NCI-H526 (cell line): Measurements from ENCODE around the gene SIRT5.
A peak's percentile ranks its signal among the peaks of the same experiment; 100 is the strongest.

Experiments
- DNase-seq, 2 experiments: peaks; one replicate each; lab custom pipeline; 2025; lab: John Stamatoyannopoulos, UW

The SIRT5 gene

DNA sequence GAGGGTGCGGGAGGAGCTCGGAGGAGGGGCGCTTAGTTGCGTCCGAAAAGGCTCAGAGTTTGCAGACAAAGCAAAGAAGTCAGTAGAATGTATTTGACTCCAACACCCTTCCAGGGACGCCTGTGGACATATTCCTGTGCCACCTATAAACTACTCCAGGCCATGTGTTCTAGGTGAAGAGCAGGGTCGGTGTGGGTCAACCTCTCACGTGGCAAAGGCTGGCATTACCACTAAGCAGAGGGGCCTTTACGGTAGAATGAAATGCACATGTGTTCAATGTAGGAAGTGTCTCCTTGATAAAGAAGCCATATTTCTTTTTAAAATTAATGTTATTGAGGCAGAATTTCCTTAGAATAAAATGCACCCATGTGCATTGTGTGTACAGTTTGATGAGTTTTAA lies 15.4 kb downstream of the SIRT5 start:
- DNase-seq = no peak

DNA sequence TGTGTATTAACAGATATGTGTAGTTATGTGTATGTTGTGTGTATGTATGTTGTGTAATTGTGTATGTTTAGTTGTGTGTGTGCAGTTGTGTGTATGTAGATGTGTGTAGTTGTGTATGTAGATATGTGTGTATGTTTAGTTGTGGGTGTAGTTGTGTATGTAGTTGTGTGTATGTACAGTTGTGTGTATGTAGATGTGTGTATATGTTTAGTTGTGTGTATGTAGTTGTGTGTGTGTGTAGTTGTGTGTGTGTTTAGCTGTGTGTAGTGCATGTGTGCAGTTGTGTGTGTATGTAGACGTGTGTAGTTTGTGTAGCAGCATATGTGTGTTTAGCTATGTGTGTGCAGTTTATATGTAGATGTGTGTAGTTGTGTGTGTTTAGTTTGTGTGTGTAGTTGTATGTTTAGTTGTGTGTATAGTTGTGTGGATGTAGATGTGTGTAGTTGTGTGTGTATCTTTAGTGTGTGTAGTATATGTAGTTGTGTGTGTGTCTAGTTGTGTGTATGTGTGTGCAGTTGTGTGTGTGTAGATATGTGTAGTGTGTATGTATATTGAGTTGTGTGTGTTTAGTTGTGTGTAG lies 16.3 kb downstream of the SIRT5 start:
- DNase-seq = no peak

DNA sequence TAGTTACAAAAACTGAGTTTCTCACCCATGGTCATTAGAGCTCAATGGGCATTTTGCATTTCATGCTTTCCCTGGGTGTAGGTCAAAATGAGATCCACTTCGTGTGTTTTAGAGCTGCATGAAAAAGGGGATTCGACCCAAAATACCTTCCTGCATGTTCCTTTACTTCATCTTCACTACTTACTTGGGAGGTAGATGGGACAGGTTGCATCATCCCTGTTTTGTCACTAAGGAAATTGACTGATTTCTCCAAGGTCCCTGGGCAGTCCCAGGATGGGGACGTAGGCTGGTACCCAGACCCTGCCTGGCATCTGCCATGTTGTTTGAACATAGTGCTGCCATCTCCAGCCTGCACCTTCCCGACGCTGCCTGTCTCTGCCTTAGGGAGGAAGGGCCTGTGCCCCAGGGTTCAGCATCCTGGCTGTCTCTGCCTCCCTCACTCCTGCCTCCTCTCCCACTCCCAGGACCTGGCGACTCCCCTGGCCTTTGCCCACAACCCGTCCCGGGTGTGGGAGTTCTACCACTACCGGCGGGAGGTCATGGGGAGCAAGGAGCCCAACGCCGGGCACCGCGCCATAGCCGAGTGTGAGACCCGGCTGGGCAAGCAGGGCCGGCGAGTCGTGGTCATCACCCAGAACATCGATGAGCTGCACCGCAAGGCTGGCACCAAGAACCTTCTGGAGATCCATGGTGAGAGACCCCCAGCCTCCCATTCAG lies 17.0 kb downstream of the SIRT5 start:
- DNase-seq = no peak

DNA sequence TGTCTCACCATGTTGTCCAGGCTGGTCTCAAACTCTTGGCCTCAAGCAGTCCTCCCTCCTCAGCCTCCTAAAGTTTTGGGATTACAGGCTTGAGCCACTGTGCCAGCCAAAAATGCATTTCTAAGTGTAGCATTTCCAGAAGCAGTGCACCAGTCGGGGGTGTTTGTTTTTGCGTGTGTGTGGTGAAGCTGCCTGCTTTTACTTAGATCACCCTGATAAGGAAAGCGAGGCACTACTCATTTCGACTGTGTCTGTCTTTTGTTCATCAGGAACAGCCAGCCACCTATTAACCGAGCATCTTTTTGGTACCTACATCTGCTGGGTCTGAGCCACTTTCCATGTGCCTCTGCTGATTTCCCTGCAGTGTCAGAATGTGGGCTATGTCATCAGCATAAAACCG lies 18.7 kb downstream of the SIRT5 start:
- DNase-seq = no peak

DNA sequence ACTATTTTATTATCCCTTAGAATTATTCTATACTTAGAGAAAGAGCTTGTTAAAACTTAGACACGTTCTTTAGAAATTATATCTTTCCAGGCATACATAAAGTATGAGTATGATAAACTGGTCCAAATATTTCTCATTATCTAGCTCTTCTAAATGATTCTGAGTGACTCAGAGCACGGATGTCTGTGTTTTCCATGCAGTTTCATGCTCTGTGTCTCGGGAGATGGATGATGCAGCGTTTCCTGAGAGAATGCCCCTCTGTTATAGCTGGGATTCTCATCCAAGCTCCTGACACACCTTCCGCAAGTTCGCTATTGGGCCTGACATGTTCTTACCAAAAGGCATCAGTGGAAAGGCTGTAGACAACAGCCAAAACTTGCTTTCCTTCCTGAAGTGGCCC lies 19.3 kb downstream of the SIRT5 start:
- no peak for DNase-seq

DNA sequence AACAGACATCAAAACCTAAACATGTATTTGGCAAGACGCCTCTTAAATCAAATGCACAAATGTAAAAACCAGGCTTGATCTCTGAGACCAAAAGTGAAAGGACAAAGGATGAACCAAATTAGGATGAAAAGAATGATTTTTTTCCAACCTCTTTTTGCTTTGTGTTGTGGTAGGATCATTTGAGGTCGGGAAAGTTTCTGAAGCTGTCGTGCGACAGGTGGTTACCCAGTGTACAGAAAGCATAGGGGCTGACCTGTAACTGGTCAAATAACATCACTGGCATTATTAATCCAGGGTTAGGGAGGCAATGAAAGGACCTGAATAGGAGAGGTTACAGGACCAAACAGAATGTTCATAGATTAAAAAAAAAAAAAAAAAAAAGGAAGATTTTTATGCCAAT lies 22.7 kb downstream of the SIRT5 start:
- no peak for DNase-seq

DNA sequence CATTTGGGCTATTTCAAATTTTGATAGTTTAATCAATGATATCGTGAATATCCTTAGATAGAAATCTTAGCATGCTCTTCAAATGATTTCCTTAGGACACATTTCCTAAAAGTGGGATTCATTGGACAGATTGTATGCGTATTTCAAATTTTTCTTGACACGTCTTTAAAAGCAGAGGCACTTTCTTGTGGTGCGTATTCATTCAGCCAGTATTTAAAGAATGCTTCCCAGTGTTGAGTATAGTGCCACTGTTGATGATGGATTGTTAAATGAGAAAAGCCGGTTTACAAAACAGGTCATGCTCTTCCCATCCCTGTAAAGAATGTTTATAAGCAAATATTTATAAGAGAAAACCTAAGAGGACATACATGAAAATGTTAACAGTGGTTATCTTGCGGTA lies 25.6 kb downstream of the SIRT5 start:
- DNase-seq = no peak

DNA sequence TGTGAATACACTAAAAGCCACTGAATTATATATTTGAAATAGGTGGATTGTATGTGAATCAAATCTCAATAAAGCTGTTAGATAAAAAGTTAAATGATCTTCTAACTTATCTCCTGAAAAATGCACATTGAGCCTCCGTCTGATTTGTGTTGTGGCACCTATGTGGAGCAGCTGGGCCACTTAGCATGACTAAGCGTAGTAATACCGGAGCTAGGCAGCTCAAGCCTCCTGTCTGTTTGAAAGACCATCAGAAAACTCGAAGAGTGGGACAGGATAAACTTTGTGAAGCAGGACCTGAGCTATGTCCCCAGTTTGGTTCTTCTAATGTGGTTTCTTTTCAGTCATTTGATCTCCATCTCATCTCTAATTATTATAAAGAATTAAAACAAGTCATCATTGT lies 29.7 kb downstream of the SIRT5 start:
- no peak for DNase-seq

DNA sequence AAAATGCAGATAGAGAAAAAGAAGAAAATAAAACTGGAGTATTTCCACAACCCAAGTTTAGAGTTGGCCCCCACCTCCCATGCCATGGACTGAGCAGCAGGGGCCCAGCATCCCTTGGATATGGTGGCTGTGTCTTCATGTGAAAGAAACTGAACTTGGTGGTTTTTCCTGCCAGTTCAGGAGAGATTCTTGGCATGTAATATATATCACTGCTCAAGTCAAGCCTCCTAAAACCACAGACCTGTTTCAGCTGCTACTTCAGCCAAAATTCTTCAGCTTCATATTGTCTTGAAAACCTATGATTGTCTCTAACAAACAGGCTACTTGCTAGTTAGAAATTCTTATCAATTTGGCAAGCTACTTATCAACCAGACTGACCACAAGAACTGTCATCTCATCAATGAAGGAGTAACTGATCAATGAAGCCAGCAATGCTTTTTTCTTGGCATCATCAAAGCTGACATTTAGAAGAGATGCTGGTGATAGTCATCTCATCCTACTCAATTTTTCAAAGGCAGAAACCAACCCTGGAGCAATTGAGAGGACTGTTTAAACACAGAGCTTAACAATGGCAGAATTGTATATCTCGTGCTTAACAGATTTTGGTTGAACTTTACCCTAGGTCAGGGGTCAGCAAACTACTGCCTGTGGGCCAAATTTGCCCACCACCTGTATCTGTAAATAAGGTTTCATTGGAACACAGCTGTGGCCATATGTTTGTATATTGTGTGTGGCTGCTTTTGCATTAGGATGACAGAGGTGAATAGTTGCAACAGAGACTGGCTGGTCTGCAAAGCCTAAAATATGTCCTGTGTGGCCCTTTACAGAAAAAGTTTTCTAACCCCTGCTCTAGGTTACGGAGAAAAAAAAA lies 30.4 kb downstream of the SIRT5 start:
- DNase-seq = no peak

DNA sequence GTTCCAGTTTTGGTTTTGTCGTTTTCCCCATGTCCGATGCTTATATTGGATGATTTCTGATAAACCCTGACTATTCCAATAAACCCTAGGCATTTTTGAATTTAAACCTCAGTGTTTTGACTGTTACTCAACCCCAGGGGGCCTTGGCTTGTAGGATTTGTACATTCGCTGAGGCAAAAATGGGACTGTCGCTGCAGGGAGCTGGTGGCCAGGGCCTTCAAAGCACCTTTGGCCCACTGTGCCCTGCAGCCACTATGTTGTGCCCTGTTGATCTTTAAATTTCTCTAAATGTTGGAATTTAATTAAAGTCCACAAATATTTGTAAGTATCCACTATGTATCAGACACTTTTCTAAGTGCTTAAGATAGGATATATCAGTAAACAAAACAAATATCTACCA lies 31.2 kb downstream of the SIRT5 start:
- no peak for DNase-seq

DNA sequence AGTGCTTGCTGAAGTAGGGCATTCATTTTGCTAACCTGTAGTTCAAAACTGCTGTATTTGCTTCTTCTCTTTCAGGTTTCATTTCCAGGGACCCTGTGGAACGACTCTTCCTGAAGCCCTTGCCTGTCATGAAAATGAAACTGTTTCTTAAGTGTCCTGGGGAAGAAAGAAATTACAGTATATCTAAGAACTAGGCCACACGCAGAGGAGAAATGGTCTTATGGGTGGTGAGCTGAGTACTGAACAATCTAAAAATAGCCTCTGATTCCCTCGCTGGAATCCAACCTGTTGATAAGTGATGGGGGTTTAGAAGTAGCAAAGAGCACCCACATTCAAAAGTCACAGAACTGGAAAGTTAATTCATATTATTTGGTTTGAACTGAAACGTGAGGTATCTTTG lies 37.3 kb downstream of the SIRT5 start:
- DNase-seq = no peak

DNA sequence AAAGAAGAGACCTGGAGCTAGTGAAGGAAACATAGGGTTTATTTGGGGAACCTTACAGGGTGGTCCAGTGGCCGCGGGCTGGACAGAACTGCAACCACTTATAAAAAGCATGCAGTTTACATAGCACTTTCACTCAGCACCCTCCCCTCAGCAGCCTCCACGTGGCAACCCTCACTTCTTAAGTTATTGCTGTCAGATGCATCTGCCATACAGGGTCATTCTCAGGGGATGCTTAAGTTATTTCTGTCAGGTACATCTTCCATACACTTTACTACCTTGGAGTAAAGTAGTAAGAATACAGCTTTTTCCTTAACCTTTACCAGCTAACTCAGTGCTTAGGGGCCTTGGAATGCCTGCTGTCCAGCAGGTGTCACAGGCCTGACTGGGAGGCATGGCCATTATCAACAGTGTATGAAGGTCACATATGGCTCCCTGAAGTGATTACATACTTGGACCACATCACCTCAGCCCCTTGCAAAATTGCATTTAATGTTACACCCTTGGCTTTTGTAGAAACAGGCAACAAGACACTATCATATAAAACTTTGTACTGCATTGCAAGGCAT lies 38.7 kb downstream of the SIRT5 start:
- no peak for DNase-seq

DNA sequence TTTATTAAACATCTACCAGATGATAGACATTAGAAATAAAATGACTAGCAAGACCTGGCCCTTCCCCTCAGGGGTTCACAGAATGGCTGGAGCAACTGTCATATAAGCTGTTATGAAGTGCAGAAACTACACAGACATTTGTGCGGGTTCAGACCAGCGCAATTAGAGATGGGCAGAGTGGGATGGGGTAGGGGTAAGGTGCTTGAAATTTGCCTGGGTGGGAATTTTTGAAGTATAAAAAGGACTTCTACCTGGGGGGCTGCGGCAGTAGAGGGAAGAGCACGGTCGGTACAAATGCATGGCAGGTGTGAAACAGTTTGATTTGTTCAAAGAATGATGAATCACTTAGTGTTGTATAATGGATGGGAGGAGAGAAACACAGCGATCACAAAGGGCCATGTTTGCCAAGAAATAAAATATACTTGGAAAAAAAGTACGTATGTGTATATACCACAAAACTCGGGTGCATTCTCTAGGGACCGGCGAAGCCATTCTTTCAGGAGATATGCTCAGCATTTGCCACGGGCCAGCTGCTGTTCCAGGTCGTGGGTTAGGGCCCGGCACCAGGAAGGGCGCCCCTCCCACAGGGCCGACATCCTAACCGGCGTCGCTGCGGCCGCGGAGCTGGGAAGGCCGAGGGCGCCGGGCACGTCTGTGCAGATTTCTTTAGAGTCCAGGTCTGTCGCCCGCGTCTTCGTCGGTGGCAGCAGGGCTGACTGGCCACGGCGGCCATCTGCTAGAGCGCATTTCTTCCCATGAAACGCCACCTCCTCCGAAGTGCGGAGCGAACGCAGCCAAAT lies 39.9 kb downstream of the SIRT5 start:
- peak; percentile 69 to 78 for DNase-seq

DNA sequence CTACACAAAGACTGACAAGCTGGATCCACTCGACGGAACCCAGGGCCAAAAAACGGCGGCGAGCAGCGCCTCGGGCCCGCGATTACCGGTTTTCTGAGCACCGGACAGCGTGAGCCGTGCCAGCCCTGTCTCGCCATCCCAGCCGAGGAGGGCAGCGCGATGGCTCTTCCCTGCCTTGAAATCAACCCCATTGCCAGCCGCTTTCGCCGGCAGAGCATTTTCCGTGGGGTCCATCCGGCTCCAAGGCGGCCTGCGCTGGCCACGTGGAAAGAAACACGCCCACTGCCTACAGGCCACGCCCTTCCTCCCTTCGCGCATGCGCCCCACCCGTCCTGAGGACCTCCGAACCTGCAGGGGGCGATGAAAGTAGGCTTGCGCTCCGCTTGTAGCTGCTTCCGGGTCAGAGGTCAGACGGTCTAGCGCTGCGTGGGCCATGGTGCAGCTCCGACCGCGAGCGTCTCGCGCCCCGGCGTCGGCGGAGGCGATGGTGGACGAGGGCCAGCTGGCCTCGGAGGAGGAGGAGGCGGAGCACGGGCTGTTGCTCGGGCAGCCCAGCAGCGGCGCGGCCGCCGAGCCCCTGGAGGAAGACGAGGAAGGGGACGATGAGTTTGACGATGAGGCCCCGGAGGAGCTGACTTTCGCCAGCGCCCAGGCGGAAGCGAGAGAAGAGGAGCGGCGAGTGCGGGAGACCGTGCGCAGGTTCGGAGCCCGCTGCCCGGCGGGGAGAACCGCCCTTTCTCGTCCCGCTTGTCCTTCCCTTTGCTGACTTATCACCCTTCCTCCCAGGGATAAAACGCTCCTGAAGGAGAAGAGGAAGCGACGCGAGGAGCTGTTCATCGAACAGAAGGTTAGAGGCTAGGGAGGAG lies 40.8 kb downstream of the SIRT5 start, which contains the start of gene NOL7:
Gene NOL7 (plus strand): TSS at position 410 of the 866 bp plus-strand sequence. CDS start 24 bp downstream, at position 434.
- DNase-seq = peak; percentile 94 to 98

DNA sequence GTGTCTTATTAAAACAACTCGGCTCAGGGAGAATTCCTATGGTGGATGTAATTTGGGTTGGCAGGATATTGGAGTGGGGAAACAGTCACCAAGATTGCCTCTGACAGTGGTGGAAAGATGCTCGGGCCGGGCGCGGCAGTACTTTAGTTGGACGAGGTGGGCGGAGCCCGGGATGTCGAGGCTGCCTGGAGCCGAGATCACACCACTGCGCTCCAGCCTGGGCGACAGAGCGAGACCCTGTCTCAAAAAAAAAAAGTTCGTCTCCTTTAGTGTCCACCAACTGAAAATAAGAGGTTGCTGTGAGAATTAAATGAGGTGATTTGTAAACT lies 41.4 kb downstream of the SIRT5 start:
- peak in 1 of 2 experiments; percentile 53 for DNase-seq

DNA sequence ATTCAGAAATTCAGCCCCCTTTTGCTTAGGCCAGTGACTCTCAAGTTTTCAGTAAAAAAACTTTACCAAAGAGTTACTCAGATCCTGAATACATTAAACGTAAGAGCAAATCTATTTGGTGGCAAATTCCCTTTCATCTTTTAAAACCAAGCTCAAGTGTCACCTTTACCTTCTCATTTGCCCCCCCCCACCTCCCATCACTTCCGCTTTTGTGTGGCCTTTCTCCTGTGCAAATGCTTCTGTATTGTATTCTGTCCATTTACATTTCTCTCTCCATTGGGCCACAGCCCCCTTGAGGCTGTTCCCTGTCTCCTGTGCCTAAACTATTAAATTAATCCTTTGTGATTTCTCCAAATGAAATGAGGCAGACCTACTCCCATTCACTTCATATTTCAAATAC lies 42.7 kb downstream of the SIRT5 start:
- no peak for DNase-seq

DNA sequence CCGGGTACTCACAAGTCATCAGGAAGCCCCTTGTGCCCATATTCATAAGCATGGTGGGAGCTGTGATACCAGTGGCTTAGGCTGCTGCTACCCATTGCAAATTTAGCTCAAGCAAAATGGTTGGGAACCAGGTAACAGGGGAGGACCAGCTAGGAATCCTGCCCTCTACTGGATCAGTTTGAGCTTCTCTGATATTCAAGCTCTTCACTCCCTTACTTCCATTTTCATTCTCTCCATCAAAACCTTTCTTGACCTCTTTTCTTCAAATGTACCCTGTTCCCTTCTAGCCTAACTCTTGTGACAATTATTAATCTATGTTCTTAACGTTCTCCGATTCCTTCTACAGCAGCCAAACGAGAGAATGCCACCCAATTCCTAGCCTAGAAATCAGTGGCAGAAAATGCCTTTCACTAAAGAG lies 50.5 kb downstream of the SIRT5 start:
- DNase-seq = peak; percentile 22 to 67

DNA sequence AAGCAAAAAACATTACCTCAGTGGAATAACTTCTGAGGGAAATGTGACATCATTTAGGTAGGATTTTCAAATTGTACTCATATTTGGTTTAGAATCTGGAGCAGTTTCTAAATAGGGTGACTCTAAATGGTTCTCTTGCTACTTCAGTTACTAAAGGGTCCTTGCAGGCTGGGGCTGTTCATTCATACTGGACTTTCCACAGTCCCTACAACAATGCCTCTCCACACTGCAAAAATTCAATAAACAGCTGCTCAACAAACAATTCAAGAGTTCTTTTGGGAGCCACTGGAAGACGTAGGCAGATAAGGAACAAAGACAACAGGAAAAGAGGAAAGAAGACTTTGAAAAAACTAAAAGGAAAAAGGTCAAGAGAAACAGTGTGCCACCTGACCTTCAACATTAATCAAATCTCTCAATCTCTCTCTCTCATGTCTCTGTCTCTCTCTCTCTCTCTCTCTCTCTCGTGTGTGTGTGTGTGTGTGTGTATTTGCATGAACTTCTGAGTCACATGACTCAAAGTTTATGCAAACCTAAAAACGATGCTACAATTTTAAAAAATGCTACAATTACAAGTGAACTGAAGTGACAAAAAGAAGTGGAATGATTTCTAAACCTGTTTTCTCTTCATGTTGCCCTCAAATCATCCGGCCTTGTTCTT lies 55.2 kb downstream of the SIRT5 start:
- no peak for DNase-seq

DNA sequence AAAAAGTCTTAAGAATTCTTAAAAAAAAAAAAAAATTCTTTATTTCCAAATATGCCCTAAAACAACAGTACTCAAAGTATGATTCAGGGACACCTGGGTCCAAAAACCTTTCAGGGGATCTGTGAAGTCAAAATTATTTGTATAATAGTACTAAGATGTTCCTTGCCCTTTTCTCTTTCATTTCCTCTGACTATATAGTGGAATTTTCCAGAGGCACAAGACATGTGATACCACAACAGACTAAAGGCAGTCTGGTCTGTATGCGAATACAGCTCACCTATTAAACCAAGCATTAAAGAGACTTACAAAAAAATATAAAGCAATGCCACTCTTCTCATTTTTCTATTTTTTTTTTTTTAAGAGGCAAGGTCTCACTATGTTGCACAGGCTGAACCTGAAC lies 56.1 kb downstream of the SIRT5 start:
- no peak for DNase-seq

DNA sequence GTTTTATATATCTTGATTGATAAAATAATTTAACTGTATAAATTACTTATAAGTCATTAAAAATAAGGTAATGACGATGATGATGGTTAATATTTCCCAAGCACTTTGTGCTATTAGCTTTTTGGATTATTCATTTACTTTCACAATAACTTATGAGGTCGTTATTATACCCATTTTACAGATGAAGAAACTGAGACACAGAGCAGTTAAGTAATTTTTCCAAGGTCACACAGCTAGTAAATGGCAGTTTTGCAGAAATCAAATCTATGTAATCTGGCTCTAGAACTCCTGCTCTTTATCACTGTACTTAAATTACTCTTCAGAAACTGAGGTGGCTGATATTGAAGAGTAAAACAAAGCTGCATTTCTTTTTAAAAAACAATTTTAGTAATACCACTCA lies 58.9 kb downstream of the SIRT5 start:
- no peak for DNase-seq
